HepG2 (cell line): ENCODE measurements around the gene IGF2BP1. TPM values are rescaled to one million over a fixed set of nuclear protein-coding genes. Genes with fewer than 3 reads are reported as not detected.
A peak's percentile ranks its signal among the peaks of the same experiment; 100 is the strongest.

Experiments
- BCLAF1 ChIP-seq: fragments of 450-650 bp; IDR thresholded peaks from 2 replicates; pipeline ENCODE4 v1.6.1; 2017; ENCODE audit warnings: mild to moderate bottlenecking
- DNMT3B ChIP-seq: conservative IDR thresholded peaks from 2 replicates; pipeline ENCODE4 v1.6.1; 2016; ENCODE audit warnings: missing biosample characterization, control low read depth
- FOXP1 ChIP-seq, 2 experiments: fragments of 450-650 bp in 1 of 2; IDR thresholded peaks; 2 replicates each; pipeline ENCODE4 v1.6.1; 2017 to 2018; ENCODE audit warnings: antibody characterized with exemption in 1 of 2
- GATAD2A ChIP-seq: IDR thresholded peaks from 2 replicates; pipeline ENCODE4 v1.6.1; 2016
- HOXD1 ChIP-seq: sonication (generic); formaldehyde crosslinking; IDR thresholded peaks from 2 replicates; pipeline ENCODE4 v1.5.0; 2020; ENCODE audit warnings: missing genetic modification reagents
- IRF2 ChIP-seq: IDR thresholded peaks from 2 replicates; pipeline ENCODE4 v1.6.1; 2018; ENCODE audit warnings: missing genetic modification reagents, missing compliant biosample characterization
- KLF12 ChIP-seq: sonication (generic); formaldehyde crosslinking; IDR thresholded peaks from 2 replicates; pipeline ENCODE4 v1.4.0; 2020; ENCODE audit warnings: missing genetic modification reagents, borderline replicate concordance
- RFXAP ChIP-seq: sonication (generic); formaldehyde crosslinking; IDR thresholded peaks from 2 replicates; pipeline ENCODE4 v1.4.0; 2020; ENCODE audit warnings: missing genetic modification reagents, borderline replicate concordance
- SIN3B ChIP-seq: fragments of 150-350 bp; IDR thresholded peaks from 2 replicates; pipeline ENCODE4 v1.6.1; 2014; ENCODE audit warnings: low read length
- SIX4 ChIP-seq: sonication (generic); formaldehyde crosslinking; IDR thresholded peaks from 2 replicates; pipeline ENCODE4 v1.4.0; 2020; ENCODE audit warnings: missing genetic modification reagents
- SKI ChIP-seq: fragments of 450-650 bp; IDR thresholded peaks from one replicate; pipeline ENCODE4 v1.6.1; 2018; ENCODE audit warnings: mild to moderate bottlenecking; ENCODE audit not compliant: partially characterized antibody
- SMC3 ChIP-seq: IDR thresholded peaks from 2 replicates; pipeline ENCODE4 v1.6.1; 2011; ENCODE audit warnings: low read length, improper control_type of control experiment
- SMYD3 ChIP-seq: sonication (generic); formaldehyde crosslinking; IDR thresholded peaks from 2 replicates; pipeline ENCODE4 v1.8.1; 2023; ENCODE audit warnings: mild to moderate bottlenecking, missing genetic modification reagents
- STAT5B ChIP-seq: sonication (generic); formaldehyde crosslinking; IDR thresholded peaks from 2 replicates; pipeline ENCODE4 v1.4.0; 2020; ENCODE audit warnings: missing genetic modification reagents
- SUZ12 ChIP-seq: fragments of 150-350 bp; IDR thresholded peaks from 2 replicates; pipeline ENCODE4 v1.6.1; 2014; ENCODE audit warnings: low read depth, low read length
- ZNF121 ChIP-seq: sonication (generic); formaldehyde crosslinking; IDR thresholded peaks from 2 replicates; pipeline ENCODE4 v1.5.0; 2020; ENCODE audit warnings: mild to moderate bottlenecking, missing genetic modification reagents
- ZNF180 ChIP-seq: sonication (generic); formaldehyde crosslinking; IDR thresholded peaks from 2 replicates; pipeline ENCODE4 v1.4.0; 2020; ENCODE audit warnings: low read depth, missing genetic modification reagents, borderline replicate concordance
- ZNF446 ChIP-seq: sonication (generic); formaldehyde crosslinking; IDR thresholded peaks from 2 replicates; pipeline ENCODE4 v1.5.0; 2020; ENCODE audit warnings: mild to moderate bottlenecking, missing genetic modification reagents
- ZNF609 ChIP-seq: sonication (generic); formaldehyde crosslinking; IDR thresholded peaks from 2 replicates; pipeline ENCODE4 v1.4.0; 2020; ENCODE audit warnings: mild to moderate bottlenecking, missing genetic modification reagents, borderline replicate concordance
- ZNF841 ChIP-seq: sonication (generic); formaldehyde crosslinking; IDR thresholded peaks from 2 replicates; pipeline ENCODE4 v1.8.1; 2023; ENCODE audit warnings: missing genetic modification reagents, borderline replicate concordance
- ZSCAN30 ChIP-seq: sonication (generic); formaldehyde crosslinking; IDR thresholded peaks from 2 replicates; pipeline ENCODE4 v1.5.0; 2020; ENCODE audit warnings: mild to moderate bottlenecking, missing genetic modification reagents
- polyA plus RNA-seq, 8 experiments: library from polyadenylated mRNA; depleted of rRNA in 3 of 8; stranded (reverse) in 7 of 8; unstranded in 1 of 8; fragments of >200 nt; fragmentation: Illumina TruSeq in 4 of 8; extraction: Trizol in 4 of 8; gene quantifications; 2 replicates each; pipeline versions ENCODE4 v1.2.1 to v1.2.3, GENCODE V29; 2011 to 2016; ENCODE audit warnings: low read depth in 4 of 8, missing spikeins in 1 of 8, mixed read lengths in 1 of 8; ENCODE audit not compliant: insufficient read depth in 1 of 8
- total RNA-seq, 5 experiments: library from RNA; depleted of rRNA; stranded (reverse); fragments of >200 nt; fragmentation: Illumina TruSeq; extraction: Trizol; gene quantifications; 2 replicates each; pipeline ENCODE4 v1.2.3, GENCODE V29; 2016; ENCODE audit warnings: low read depth in 1 of 5
- TF ChIP-seq, protein P1 (sequence below): IDR thresholded peaks from 2 replicates; pipeline ENCODE4 v1.6.1; 2012; ENCODE audit warnings: low read depth, low read length, improper control_type of control experiment

IGF2BP1 gene
- total and polyA plus RNA-seq, 2 of the 13 experiments (the other 11 are each of a cell fraction or from before 2014, with no cell fraction given), result 29.7 to 75.1 TPM

DNA sequence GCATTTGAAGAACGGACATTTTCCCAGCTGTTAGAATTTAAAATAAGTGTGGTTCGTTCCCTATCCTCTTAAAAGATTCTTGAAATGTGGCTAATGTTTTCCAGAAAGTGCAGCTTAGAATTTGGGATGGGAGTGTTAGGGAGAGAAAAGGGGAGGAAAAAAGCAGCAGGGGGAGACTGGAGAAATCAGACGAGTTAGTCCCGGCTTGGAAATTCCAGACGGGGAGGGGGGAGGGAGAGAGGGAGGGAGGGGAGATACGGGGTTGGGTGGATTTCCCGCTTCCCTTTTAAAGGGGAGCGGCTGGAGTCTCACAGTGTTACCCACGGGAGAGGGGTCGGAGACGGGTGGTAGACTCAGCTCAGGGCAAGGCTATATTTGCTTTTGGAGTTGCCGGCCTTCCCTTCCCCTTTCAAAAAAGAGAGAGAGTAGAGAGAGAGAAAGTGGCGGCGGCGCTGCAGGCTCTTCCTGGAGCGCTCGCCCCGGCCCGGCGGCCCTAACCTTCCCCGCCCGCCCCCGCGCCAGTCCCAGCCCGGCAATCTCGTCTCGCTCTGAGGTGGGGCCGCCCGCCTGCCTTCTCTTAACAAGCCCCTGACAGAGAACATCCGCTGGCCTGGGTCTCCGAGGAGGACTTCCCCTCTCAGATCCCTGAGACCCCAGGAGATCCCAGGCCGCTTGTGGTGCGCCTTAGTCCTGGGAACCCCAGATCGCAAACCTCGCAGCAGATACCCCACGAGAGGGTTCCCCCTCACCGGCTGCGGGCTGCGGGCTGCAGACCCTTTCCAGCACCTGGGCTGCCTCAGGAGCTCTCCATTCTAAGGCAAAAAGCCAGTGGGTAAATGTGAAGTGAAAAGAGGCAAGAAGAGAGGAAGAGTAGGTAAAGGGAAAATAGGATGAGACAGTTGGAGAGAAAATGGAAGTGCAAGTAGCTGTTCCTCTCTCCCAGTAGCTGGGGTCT lies 6.6 kb downstream of the IGF2BP1 start (continued):
- no peak for TF ChIP-seq ZNF609 (CRISPR knock-in tag)
- no peak for TF ChIP-seq SIN3B
- no peak for TF ChIP-seq IRF2 (CRISPR knock-in tag)
- peak; percentile 69 for TF ChIP-seq SKI
- TF ChIP-seq ZNF841 (CRISPR knock-in tag), result no peak
- TF ChIP-seq SMC3, result no peak
- TF ChIP-seq ZNF180 (CRISPR knock-in tag), result no peak
- no peak for TF ChIP-seq STAT5B (CRISPR knock-in tag)
- no peak for TF ChIP-seq ZSCAN30
- TF ChIP-seq SIX4, result no peak
- TF ChIP-seq RFXAP (CRISPR knock-in tag), result no peak
- no peak for TF ChIP-seq SMYD3
- no peak for TF ChIP-seq ZNF121 (CRISPR knock-in tag)
- TF ChIP-seq SUZ12, result no peak
- no peak for TF ChIP-seq ZNF446 (CRISPR knock-in tag)
- TF ChIP-seq HOXD1, result no peak
- TF ChIP-seq, protein P1, sequence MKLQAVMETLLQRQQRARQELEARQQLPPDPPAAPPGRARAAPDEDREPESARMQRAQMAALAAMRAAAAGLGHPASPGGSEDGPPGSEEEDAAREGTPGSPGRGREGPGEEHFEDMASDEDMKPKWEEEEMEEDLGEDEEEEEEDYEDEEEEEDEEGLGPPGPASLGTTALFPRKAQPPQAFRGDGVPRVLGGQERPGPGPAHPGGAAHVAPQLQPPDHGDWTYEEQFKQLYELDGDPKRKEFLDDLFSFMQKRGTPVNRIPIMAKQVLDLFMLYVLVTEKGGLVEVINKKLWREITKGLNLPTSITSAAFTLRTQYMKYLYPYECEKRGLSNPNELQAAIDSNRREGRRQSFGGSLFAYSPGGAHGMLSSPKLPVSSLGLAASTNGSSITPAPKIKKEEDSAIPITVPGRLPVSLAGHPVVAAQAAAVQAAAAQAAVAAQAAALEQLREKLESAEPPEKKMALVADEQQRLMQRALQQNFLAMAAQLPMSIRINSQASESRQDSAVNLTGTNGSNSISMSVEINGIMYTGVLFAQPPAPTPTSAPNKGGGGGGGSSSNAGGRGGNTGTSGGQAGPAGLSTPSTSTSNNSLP, result no peak
- TF ChIP-seq DNMT3B (CRISPR knock-in tag), result no peak
- no peak for TF ChIP-seq FOXP1 (IDR thresholded peaks at IDR 0.05)
- TF ChIP-seq FOXP1 (CRISPR knock-in tag; IDR thresholded peaks at IDR 0.05), result no peak
- no peak for TF ChIP-seq GATAD2A (CRISPR knock-in tag)
- no peak for TF ChIP-seq BCLAF1
- TF ChIP-seq KLF12 (CRISPR knock-in tag), result peak; percentile 49; the same call in 1 of the 2 replicates
